Measurements from ENCODE around the gene TMEM91. TPM values are rescaled to one million over a fixed set of nuclear protein-coding genes. Genes with fewer than 3 reads are reported as not detected.
A peak's percentile ranks its signal among the peaks of the same experiment; 100 is the strongest.

TMEM91 gene
- total and polyA plus RNA-seq, 9 of the 15 experiments (the other 6 are each of a cell fraction or from before 2014, with no cell fraction given) = 1.2 to 5.2 (median 2.7) TPM

GRCh38 chr19:41410336-41411054 is 34.2 kb downstream of the TMEM91 start:
- Histone ChIP-seq H2AFZ (ENCODE audit: low read depth, low read length) (no peak overlapping the region), H3K4me3 (no peak overlapping the region), H3K27me3 (ENCODE audit: control insufficient read depth in 2 of 2, insufficient read depth in 2 of 2, low read length in 2 of 2) (no peaks in the 10 kb centered on the region), H3K36me3 (ENCODE audit: control insufficient read depth, insufficient read depth, low read length) (peaks cover 28% of the 10 kb centered on the region; the same call in 1 of the 3 replicates), H3K79me2 (ENCODE audit: control insufficient read depth, insufficient read depth, low read length) (no peaks in the 10 kb centered on the region), H3K9me1 (ENCODE audit: control insufficient read depth, insufficient read depth, low read length) (no peaks in the 10 kb centered on the region), H3K4me2 (ENCODE audit: insufficient read depth, low read length) (no peak overlapping the region), H3K4me1 (replicated peaks in 1 of 2; ENCODE audit: control insufficient read depth in 2 of 2, insufficient read depth in 2 of 2, low read length in 2 of 2) (peaks cover 7 to 12% of the 10 kb centered on the region in 2 experiments; a peak in 4 of 5 replicates), H3K27ac (ENCODE audit: extremely low read depth, low read depth, low read length) (no peak overlapping the region), H3K9me3 (replicated peaks; ENCODE audit: control insufficient read depth, insufficient read depth, low read depth, low read length) (no peaks in the 10 kb centered on the region), H3K9ac (ENCODE audit: insufficient read depth in 1 of 2, low read depth in 2 of 2, low read length in 2 of 2) (peak overlapping the region in 1 of 2 experiments; percentile 64; a peak in 2 of 4 replicates), H4K20me1 (replicated peaks; ENCODE audit: control insufficient read depth, insufficient read depth, low read length) (no peaks in the 10 kb centered on the region)
- no TSS peak for BruUV-seq (replicated peaks)
- ATAC-seq (no peak), FAIRE-seq (no peak), DNase-seq (ENCODE audit: extremely low read depth in 1 of 4, low spot score in 3 of 4) (no peak)
- WGBS (ENCODE audit: insufficient coverage, low coverage, missing lambda C conversion rate) = 75% methylated on average over 21 of the region's 23 CpGs
- in situ Hi-C loops (cut with MboI) (no loop called here), intact Hi-C loops (cut with micrococcal nuclease) (no loop called here)
- CTCF ChIA-PET (ENCODE audit: low intra/inter-chr PET ratio) = no interaction called here
- TF ChIP-seq POLR2G (IDR thresholded peaks at IDR 0.05; ENCODE audit: low read depth, low read length) (0 out of 2 replicates have a peak, but pooled peaks have one; percentile 23), FOXO4 (CRISPR knock-in tag; IDR thresholded peaks at IDR 0.05) (no peak), C11orf30 (IDR thresholded peaks at IDR 0.05; ENCODE audit: low read depth) (no peak), CEBPG (CRISPR knock-in tag; IDR thresholded peaks at IDR 0.05) (no peak), CEBPG (tag; conservative IDR thresholded peaks at IDR 0.05 in 1 of 2, IDR thresholded peaks at IDR 0.05 in 1 of 2) (no peak), HNRNPUL1 (IDR thresholded peaks at IDR 0.05; ENCODE audit: low read length) (no peak), SIN3A (IDR thresholded peaks at IDR 0.05; ENCODE audit: borderline replicate concordance in 2 of 2, control insufficient read depth in 1 of 2, low read depth in 2 of 2, low read length in 2 of 2) (no peak)
- POLR2A ChIA-PET = interaction anchor here (1.2 to 1.8 kb wide), 2 partner anchors 12 to 13 kb away, joined by 3 to 6 read pairs; no protein-coding TSS in a partner anchor

All from K562 (cell line).